Small intestine (tissue), 7 donors: ENCODE measurements around the gene STK38. TPM values are rescaled to one million over a fixed set of nuclear protein-coding genes. Genes with fewer than 3 reads are reported as not detected.
A peak's percentile ranks its signal among the peaks of the same experiment; 100 is the strongest.

Source experiments
- DNase-seq, 2 donors: peaks; one replicate each; pipeline versions ENCODE4 v3.0.0 to v3.0.0-alpha.2; 2013
- FAIRE-seq: peaks from 2 replicates; lab custom pipeline; 2012; peaks lifted over from hg19 to GRCh38; lab: Jason Lieb, UNC
- H3K27ac ChIP-seq, 3 donors: one replicate each; pipeline ENCODE4 v1.5.1; 2013; ENCODE audit warnings: low read length in 2 of 3, mild to moderate bottlenecking in 2 of 3, control low read depth in 1 of 3, inconsistent platforms in 1 of 3, low read depth in 1 of 3, moderate library complexity in 1 of 3
- H3K27me3 ChIP-seq, 3 donors: one replicate each; pipeline ENCODE4 v1.6.1; 2013; ENCODE audit warnings: low read length in 3 of 3, inconsistent platforms in 1 of 3; ENCODE audit not compliant: control insufficient read depth in 3 of 3, insufficient read depth in 3 of 3
- H3K36me3 ChIP-seq, 3 donors: one replicate each; pipeline ENCODE4 v1.6.1; 2013; ENCODE audit warnings: low read length in 3 of 3, inconsistent platforms in 1 of 3, low read depth in 1 of 3, mild to moderate bottlenecking in 1 of 3, moderate library complexity in 1 of 3; ENCODE audit not compliant: control insufficient read depth in 3 of 3, insufficient read depth in 2 of 3
- H3K4me1 ChIP-seq, 3 donors: one replicate each; pipeline ENCODE4 v1.6.1; 2013; ENCODE audit warnings: low read length in 2 of 3, inconsistent platforms in 1 of 3, low read depth in 1 of 3, mild to moderate bottlenecking in 1 of 3, moderate library complexity in 1 of 3; ENCODE audit not compliant: control insufficient read depth in 3 of 3, insufficient read depth in 2 of 3
- H3K4me3 ChIP-seq, 3 donors: one replicate each; pipeline ENCODE4 v1.5.1; 2013; ENCODE audit warnings: low read length in 3 of 3, control low read depth in 1 of 3, inconsistent platforms in 1 of 3, low read depth in 1 of 3, mild to moderate bottlenecking in 1 of 3, moderate library complexity in 1 of 3
- H3K9me3 ChIP-seq, 2 donors: one replicate each; pipeline ENCODE4 v1.6.1; 2013; ENCODE audit warnings: low read depth in 1 of 2, low read length in 1 of 2; ENCODE audit not compliant: control insufficient read depth in 2 of 2, insufficient read depth in 1 of 2
- WGBS, 3 donors: extraction: QIAGEN DNeasy Blood & Tissue Kit; methylation state at CpG; one replicate each; pipeline ENCODE4 v1.1.7; 2013; 5-methylcytosine and 5-hydroxymethylcytosine counted together
- polyA plus RNA-seq, 4 donors: library from polyadenylated mRNA; stranded (reverse) in 3 of 4; unstranded in 1 of 4; fragments of 200-250 nt in 3 of 4; fragments of 120-200 nt in 1 of 4; gene quantifications; one replicate each; pipeline versions ENCODE4 v1.2.1 to v1.2.3, GENCODE V29; 2013
- donor health status: healthy with polysubstance abuse.
- donor health status: control.
- donor health status: control.
- donor health status: Bipolar disorder and iron deficiency.
- donor health status: healthy.

The STK38 gene
- polyA plus RNA-seq, 4 donors = 27.6 to 52.1 (median 39.9) TPM

DNA sequence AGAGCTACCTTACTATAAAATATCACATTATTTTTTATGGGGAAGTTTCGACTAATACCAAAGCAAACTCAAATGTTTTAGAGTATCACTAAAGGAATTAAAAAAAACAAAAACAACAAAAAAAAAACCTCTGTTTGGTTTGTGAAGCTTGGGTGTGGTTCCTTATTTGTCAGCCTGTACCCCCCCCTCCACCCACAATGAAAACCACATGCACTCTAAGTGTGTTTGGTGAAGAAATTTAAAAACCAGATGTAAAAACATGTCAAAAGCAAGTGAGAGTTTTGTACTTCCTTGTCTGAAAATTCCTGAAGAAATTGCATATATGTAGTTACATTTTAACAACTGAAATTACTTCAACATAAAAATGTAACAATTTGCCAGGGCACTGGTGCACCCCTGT is 3.1 kb downstream of the STK38 start:
- no peaks in the 10 kb centered on the region for H3K27me3 ChIP-seq
- peaks cover 5 to 21% (median 10%) of the 10 kb centered on the region in 3 donors for H3K4me1 ChIP-seq
- peak overlapping the region in 2 of 3 donors; percentile 0 to 32 for H3K27ac ChIP-seq
- peak; percentile 27 to 36 for DNase-seq
- H3K9me3 ChIP-seq = no peaks in the 10 kb centered on the region
- FAIRE-seq = no peak
- peak overlapping the region in 1 of 3 donors; percentile 36 for H3K4me3 ChIP-seq
- WGBS, 3 donors = 53 to 84% (median 57%) methylated on average over 1 of the region's 1 CpG
- peaks cover 2 to 23% (median 4%) of the 10 kb centered on the region in 3 donors for H3K36me3 ChIP-seq

- FAIRE-seq (no peak), DNase-seq (no peak)
- no peaks in the 10 kb centered on the region for H3K9me3 ChIP-seq
- no peak overlapping the region for H3K4me3 ChIP-seq
- H3K4me1 ChIP-seq = peaks cover 2 to 14% (median 2%) of the 10 kb centered on the region in 3 donors
- H3K36me3 ChIP-seq = peaks cover 5 to 39% (median 10%) of the 10 kb centered on the region in 3 donors
- H3K27ac ChIP-seq = no peak overlapping the region
- 82 to 87% (median 85%) methylated on average over 2 of the region's 2 CpGs for WGBS, 3 donors
- no peaks in the 10 kb centered on the region for H3K27me3 ChIP-seq
Observed at GRCh38 chr6:36542041-36542440, 5.2 kb downstream of the STK38 start.

DNA sequence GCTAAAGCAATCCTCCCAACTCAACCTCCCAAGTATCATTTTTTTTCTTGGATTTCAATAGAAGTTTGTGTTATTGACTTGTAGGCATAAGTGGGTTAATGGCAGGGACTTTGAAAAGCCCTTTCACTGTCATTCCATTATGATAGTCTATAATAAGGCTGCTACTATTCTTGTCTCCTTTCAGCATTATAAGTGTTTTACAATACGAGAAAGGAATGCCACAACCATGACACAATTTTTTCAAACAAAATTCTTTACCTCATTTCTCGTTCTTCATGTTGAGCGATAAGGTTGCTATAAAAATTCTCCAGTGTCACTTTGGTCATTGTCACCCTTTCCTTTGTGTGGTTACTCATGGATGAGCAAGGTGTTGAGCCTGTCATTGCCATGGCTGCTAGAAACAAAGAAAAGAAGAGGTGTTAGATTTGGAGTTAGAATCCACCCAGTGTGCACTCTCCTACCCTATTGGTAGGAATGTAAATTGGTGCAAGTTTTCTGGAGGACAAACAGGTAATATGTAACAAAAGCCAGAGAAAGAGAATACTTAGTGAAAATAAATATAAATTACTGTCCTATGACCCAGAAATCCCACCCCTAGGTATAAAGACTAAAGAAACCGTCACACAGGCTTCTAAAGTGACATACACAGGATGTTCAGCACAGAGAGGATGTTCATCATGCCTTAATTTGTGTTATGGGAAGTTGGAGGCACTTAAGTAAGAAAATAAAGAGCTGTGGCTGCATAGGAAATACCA is 7.3 kb downstream of the STK38 start:
- WGBS, 3 donors = 88 to 95% (median 94%) methylated on average over 4 of the region's 4 CpGs

GRCh38 chr6:36536873-36537547 is 10.3 kb downstream of the STK38 start:
- DNase-seq = no peak
- Histone ChIP-seq H3K4me1 (no peaks in the 10 kb centered on the region), H3K27me3 (no peaks in the 10 kb centered on the region), H3K27ac (no peak overlapping the region), H3K36me3 (peaks cover 5 to 55% (median 12%) of the 10 kb centered on the region in 3 donors), H3K4me3 (no peak overlapping the region), H3K9me3 (no peaks in the 10 kb centered on the region)
- FAIRE-seq = no peak
- WGBS, 3 donors = 87 to 95% (median 93%) methylated on average over 3 of the region's 3 CpGs

More for the DNA sequence above, 7.3 kb downstream of the STK38 start:
- no peaks in the 10 kb centered on the region for H3K9me3 ChIP-seq
- no peak overlapping the region for H3K27ac ChIP-seq
- DNase-seq = no peak
- FAIRE-seq = no peak
- no peak overlapping the region for H3K4me3 ChIP-seq
- no peaks in the 10 kb centered on the region for H3K27me3 ChIP-seq
- peaks cover 5 to 52% (median 10%) of the 10 kb centered on the region in 3 donors for H3K36me3 ChIP-seq
- H3K4me1 ChIP-seq = peaks cover 2 to 11% (median 2%) of the 10 kb centered on the region in 3 donors

DNA sequence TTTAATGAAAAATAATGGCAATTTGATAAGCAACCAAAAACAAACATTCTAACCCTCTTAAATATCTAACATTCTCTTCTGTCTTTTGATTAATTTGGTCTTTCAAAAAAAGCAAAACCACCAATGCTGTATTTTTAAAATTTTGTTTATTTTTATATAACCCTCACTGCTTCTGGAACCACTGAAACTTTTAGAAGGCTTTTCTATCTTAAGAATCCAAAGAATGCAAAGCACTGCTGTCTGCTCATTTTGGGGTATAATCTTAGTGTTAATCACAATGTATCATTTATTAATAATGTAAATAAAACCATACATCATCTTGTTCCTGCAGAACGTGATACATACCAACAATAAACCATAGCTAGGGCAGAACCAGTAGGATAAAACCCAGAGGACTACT is 14.0 kb downstream of the STK38 start:
- FAIRE-seq (no peak), DNase-seq (no peak)
- Histone ChIP-seq H3K4me1 (no peaks in the 10 kb centered on the region), H3K27me3 (no peaks in the 10 kb centered on the region), H3K4me3 (no peak overlapping the region), H3K9me3 (no peaks in the 10 kb centered on the region), H3K36me3 (peaks cover 3 to 46% (median 15%) of the 10 kb centered on the region in 3 donors), H3K27ac (no peak overlapping the region)
- WGBS, 3 donors = 35 to 56% (median 46%) methylated on average over 1 of the region's 1 CpG

DNA sequence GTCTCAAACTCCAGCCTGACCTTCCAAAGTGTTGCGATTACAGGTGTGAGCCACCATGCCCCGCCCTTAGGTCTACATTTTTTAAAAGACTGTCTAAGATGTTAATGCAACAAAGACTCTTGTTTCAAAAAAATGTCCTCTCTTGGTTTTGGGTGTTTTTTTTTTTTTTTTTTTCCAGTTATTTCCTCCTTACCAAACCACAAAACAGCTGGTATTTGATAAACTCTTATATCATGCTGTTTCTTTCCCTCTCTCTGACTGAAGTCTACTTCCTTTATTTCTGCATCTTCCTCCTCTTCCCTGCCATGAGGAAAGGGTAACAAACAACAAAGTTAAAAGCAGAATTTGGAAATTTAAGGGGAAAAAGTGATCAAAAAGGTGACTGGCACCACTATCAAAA is 21.2 kb downstream of the STK38 start:
- peaks cover 8 to 37% (median 18%) of the 10 kb centered on the region in 3 donors for H3K36me3 ChIP-seq
- DNase-seq = no peak
- no peak for FAIRE-seq
- no peak overlapping the region for H3K4me3 ChIP-seq
- no peaks in the 10 kb centered on the region for H3K27me3 ChIP-seq
- no peak overlapping the region for H3K27ac ChIP-seq
- WGBS, 3 donors = 69 to 86% (median 80%) methylated on average over 2 of the region's 2 CpGs
- no peaks in the 10 kb centered on the region for H3K4me1 ChIP-seq
- no peaks in the 10 kb centered on the region for H3K9me3 ChIP-seq

GRCh38 chr6:36525346-36525745 is 21.9 kb downstream of the STK38 start:
- WGBS, 3 donors = 75 to 92% (median 78%) methylated on average over 2 of the region's 2 CpGs
- no peak for DNase-seq
- Histone ChIP-seq H3K9me3 (no peaks in the 10 kb centered on the region), H3K4me1 (no peaks in the 10 kb centered on the region), H3K4me3 (no peak overlapping the region), H3K27me3 (no peaks in the 10 kb centered on the region), H3K36me3 (peaks cover 8 to 33% (median 19%) of the 10 kb centered on the region in 3 donors), H3K27ac (no peak overlapping the region)
- no peak for FAIRE-seq

- Histone ChIP-seq H3K9me3 (no peaks in the 10 kb centered on the region), H3K27ac (no peak overlapping the region), H3K4me3 (no peak overlapping the region), H3K27me3 (no peaks in the 10 kb centered on the region), H3K36me3 (peaks cover 8 to 29% (median 20%) of the 10 kb centered on the region in 3 donors), H3K4me1 (no peaks in the 10 kb centered on the region)
- DNase-seq (no peak), FAIRE-seq (no peak)
- WGBS, 3 donors = 88 to 96% (median 92%) methylated on average over 5 of the region's 5 CpGs
Observed at GRCh38 chr6:36524871-36525270, 22.4 kb downstream of the STK38 start.
